ENCODE results near the gene LEP. TPM values are rescaled to one million over a fixed set of nuclear protein-coding genes. Genes with fewer than 3 reads are reported as not detected.

The LEP gene
- total and polyA plus RNA-seq, 8 donors: 0.05 to 0.12 TPM; not detected in 6

DNA sequence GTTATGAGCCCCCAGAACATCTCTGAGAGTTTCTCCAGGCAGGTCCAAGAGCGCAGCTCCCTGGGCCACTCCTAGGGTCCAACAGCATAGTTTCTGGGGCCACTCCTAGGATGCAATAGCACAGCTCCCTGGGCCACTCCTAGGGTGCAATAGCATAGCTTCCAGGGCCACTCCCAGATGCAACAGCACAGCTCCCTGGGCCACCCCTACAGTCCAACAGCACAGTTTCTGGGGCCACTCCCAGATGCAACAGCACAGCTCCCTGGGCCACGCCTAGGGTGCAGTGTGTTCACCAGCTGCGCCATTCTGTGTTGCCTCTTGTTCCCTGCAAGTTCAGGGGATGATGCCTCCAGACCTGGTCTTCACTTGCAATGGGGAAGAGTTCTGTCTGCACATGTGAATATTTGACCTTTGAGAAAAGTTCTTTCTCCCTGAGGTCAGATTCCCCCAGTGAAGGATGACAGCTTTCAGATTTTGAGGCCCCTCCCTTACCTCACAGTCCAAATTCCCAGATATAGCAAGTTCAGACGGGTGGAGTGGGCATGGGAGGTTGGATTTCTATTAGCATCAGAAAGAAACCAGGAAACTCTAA lies 43.0 kb upstream of the LEP start:
- Histone ChIP-seq H3K36me3 (no peaks in the 10 kb centered on the region), H3K4me1 (peaks cover 11 to 18% (median 12%) of the 10 kb centered on the region in 4 donors), H3K9me3 (peaks cover 7 to 27% (median 21%) of the 10 kb centered on the region in 4 donors), H3K4me3 (no peak overlapping the region), H3K27me3 (peaks cover 3 to 39% (median 26%) of the 10 kb centered on the region in 3 donors), H3K27ac (no peak overlapping the region)
- WGBS, 5 donors: 70 to 82% (median 73%) methylated on average over 4 of the region's 4 CpGs
- TF ChIP-seq POLR2AphosphoS5 (IDR thresholded peaks at IDR 0.05) (no peak), POLR2A (IDR thresholded peaks at IDR 0.05) (no peak), EP300 (IDR thresholded peaks at IDR 0.05) (no peak)
- TF ChIP-seq, protein P1, sequence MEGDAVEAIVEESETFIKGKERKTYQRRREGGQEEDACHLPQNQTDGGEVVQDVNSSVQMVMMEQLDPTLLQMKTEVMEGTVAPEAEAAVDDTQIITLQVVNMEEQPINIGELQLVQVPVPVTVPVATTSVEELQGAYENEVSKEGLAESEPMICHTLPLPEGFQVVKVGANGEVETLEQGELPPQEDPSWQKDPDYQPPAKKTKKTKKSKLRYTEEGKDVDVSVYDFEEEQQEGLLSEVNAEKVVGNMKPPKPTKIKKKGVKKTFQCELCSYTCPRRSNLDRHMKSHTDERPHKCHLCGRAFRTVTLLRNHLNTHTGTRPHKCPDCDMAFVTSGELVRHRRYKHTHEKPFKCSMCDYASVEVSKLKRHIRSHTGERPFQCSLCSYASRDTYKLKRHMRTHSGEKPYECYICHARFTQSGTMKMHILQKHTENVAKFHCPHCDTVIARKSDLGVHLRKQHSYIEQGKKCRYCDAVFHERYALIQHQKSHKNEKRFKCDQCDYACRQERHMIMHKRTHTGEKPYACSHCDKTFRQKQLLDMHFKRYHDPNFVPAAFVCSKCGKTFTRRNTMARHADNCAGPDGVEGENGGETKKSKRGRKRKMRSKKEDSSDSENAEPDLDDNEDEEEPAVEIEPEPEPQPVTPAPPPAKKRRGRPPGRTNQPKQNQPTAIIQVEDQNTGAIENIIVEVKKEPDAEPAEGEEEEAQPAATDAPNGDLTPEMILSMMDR (IDR thresholded peaks at IDR 0.05): no peak
- no peak for DNase-seq
- intact Hi-C loops (cut with DNase I; ENCODE audit: low total_unique reads): no loop called here

DNA sequence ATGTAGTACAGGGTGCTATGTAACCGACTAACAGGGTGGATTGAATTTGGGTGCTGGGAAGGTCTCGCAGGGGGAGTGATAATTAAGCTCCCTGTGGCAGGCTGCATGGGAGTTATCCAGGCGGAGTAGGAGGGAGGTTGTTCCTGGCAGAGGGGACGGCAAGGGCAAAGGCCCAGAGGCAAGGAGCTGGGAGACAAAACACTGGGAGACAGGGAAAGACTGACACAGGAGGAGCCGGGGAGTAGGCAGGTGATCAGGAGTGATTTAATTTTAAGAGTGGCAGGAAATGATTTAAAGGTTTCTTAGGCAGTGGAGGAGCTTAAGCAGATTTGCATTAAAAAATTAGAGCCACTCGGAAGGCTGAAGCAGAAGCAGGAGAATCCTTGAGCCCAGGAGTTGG lies 40.7 kb upstream of the LEP start:
- no peak for DNase-seq
- peaks cover 0 to 14% (median 6%) of the 10 kb centered on the region in 4 donors for H3K9me3 ChIP-seq
- no peaks in the 10 kb centered on the region for H3K36me3 ChIP-seq
- H3K27me3 ChIP-seq: peaks cover 3 to 56% (median 35%) of the 10 kb centered on the region in 3 donors
- WGBS, 5 donors: 64 to 81% (median 73%) methylated on average over 6 of the region's 6 CpGs
- no peak overlapping the region for H3K4me3 ChIP-seq
- intact Hi-C loops (cut with DNase I; ENCODE audit: low total_unique reads): no loop called here
- no peak overlapping the region for H3K27ac ChIP-seq
- peaks cover 11 to 18% (median 12%) of the 10 kb centered on the region in 4 donors for H3K4me1 ChIP-seq
- TF ChIP-seq, protein P1 (IDR thresholded peaks at IDR 0.05): no peak
- no peak for TF ChIP-seq POLR2A (IDR thresholded peaks at IDR 0.05)
- no peak for TF ChIP-seq EP300 (IDR thresholded peaks at IDR 0.05)
- TF ChIP-seq POLR2AphosphoS5 (IDR thresholded peaks at IDR 0.05): no peak

DNA sequence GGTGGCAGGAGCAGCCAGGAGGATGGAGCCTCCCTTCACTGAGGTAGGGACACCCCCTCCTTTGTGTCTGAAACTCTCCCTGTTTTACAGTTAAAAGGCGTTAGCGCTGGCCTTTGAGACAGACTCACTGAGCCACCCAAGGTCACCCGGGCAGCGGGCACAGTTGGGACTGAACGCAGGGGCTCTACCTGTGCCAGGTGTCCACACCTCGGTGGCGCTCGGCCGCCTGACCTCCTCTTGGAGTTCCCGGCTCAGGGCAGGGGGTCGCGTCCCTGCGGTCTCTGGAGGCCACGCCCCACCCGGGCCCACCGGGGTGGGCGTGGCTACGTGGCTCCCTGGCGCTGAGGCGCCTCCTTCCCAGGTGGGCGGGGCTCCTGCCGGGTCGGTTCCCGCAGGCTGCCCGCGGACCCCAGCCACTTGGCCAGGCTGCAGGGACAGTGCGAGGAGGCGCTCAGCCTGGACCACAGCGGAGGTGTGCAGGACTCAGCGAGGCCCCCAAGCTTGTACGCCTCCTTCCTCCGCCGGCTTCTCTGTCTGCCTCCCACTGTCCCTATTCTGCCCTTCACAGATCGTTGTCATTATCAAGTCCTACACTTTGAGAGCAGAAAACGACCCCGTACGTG lies 39.9 kb upstream of the LEP start:
- no peak overlapping the region for H3K27ac ChIP-seq
- TF ChIP-seq POLR2AphosphoS5 (IDR thresholded peaks at IDR 0.05) (no peak), EP300 (IDR thresholded peaks at IDR 0.05) (no peak), POLR2A (IDR thresholded peaks at IDR 0.05) (no peak)
- TF ChIP-seq, protein P1 (IDR thresholded peaks at IDR 0.05): no peak
- H3K4me1 ChIP-seq: peaks cover 11 to 18% (median 12%) of the 10 kb centered on the region in 4 donors
- H3K36me3 ChIP-seq: no peaks in the 10 kb centered on the region
- DNase-seq: peak in 1 of 2 donors; percentile 31
- intact Hi-C loops (cut with DNase I; ENCODE audit: low total_unique reads): no loop called here
- H3K4me3 ChIP-seq: peak overlapping the region; percentile 26 to 42 (median 37)
- H3K9me3 ChIP-seq: peaks cover 0 to 8% (median 2%) of the 10 kb centered on the region in 4 donors
- H3K27me3 ChIP-seq: peaks cover 3 to 64% (median 40%) of the 10 kb centered on the region in 3 donors
- whole genome bisulfite sequencing, 5 donors: 3 to 9% (median 4%) methylated on average over 19 to 37 of the region's 37 CpGs

DNA sequence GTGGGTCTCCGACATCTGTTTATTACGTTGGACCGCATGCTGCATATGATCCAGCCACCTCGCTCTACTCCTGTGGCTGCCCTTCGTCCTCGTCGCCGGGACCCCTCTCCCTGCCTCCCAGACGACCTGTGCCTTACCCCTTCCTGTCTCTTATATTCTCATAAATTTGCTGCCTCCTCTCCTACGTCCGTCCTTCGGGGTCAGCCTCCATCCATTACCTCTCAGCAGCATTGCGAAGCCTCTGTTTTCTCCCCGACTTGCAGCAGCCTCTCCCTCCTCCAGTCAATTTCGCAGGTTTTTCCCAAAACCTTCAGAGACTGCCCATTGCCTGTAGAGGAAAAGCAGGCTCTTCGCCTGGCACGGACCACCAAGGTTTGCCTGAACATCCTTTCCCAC lies 39.4 kb upstream of the LEP start:
- no peak for DNase-seq
- Histone ChIP-seq H3K27ac (no peak overlapping the region), H3K27me3 (peaks cover 3 to 69% (median 40%) of the 10 kb centered on the region in 3 donors), H3K36me3 (no peaks in the 10 kb centered on the region), H3K4me3 (peak overlapping the region; percentile 26 to 42 (median 37)), H3K4me1 (peaks cover 11 to 18% (median 12%) of the 10 kb centered on the region in 4 donors), H3K9me3 (peaks cover 0 to 4% (median 0%) of the 10 kb centered on the region in 4 donors)
- intact Hi-C loops (cut with DNase I; ENCODE audit: low total_unique reads): no loop called here
- WGBS, 5 donors: 13 to 24% (median 16%) methylated on average over 16 to 17 of the region's 17 CpGs
- no peak for TF ChIP-seq POLR2A (IDR thresholded peaks at IDR 0.05)
- TF ChIP-seq POLR2AphosphoS5 (IDR thresholded peaks at IDR 0.05): no peak
- TF ChIP-seq, protein P1 (IDR thresholded peaks at IDR 0.05): no peak
- no peak for TF ChIP-seq EP300 (IDR thresholded peaks at IDR 0.05)
